NCI-H345 treated with DMSO at 0.1 percent for 48 hours (cell line): ENCODE measurements around the gene CTTNBP2NL.
"Not testable (repeated sequence)": the region's sequence is repeated elsewhere in the genome, so short reads cannot be mapped to it uniquely, and the experiment has no call there.

Experiments used
- DNase-seq: peaks from one replicate; lab custom pipeline; 2025; ENCODE audit not compliant: unreplicated experiment; lab: John Stamatoyannopoulos, UW

The CTTNBP2NL gene

DNA sequence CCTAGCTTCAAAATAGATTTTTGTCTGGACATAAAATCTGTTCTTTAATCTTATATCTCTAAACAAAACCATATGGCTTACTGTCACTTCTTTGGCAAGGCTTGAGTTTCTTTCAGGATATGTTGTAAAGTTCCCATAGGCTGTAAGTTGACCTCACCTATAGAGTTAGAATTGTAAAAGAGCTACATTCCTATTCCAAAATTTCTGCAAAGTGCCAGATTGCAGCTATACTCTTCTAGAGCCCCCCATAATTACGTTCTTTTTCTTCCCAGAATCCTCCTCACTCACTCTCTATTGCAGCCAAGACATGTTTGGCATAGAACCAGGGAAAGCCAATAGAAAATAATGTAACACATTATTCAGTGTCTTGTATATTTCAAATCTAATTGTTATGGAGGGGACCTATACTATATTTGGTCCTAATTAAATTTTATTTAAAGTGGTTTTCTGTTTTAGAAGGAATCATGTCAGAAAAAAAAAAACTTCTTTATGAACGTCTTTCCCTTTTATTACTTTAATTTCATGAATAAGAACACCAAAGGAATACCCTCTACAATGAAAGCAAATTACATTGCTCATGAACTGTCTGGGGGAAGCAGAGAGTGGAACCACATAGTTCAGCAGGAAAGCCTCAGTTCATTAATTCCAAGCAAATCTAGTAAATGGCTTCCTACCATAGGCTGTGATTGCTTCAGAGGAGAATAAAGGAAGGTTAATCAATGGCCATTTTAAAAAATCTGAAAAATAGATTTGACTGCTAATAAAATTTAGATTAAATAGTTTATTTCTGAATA lies 22.3 kb downstream of the CTTNBP2NL start:
- DNase-seq = no peak

GRCh38 chr1:112423207-112423606 lies 27.2 kb downstream of the CTTNBP2NL start:
- no peak for DNase-seq

DNA sequence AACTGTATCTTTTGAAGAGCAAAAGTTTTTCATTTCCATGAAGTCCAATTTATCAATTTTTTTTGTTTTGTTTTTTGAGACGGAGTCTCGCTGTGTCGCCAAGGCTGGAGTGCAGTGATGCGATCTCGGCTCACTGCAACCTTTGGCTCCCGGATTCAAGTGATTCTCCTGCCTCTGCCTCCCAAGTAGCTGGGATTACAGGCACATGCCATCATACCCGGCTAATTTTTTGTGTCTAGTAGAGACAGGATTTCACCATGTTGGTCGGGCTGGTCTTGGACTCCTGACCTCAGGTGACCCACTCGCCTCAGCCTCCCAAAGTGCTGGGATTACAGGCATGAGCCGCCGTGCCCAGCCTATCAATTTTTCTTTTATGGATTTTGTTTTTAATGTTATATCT lies 27.7 kb downstream of the CTTNBP2NL start:
- DNase-seq = not testable (repeated sequence)

- no peak for DNase-seq
Observed at GRCh38 chr1:112429749-112430148, 33.7 kb downstream of the CTTNBP2NL start.

DNA sequence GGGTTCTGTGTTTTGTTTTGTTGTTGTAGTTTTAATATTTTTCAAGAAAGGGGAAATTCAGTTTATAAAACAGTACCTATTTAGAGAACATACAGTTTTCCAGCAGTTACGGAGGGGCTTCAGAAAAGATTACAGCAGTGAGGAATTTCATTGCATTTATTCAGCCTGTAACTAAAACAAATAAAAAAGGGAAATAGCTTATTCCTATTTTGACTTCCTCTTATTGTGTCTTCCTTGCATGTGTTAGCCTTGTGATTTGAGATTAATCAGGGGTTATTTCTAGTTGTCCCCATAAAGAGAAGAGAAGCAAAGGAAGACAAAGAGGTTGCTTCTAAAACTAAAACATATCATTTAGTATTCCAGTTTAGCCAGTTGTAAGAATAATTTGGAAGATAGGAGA lies 35.0 kb downstream of the CTTNBP2NL start:
- no peak for DNase-seq

GRCh38 chr1:112435448-112435847 lies 39.4 kb downstream of the CTTNBP2NL start:
- DNase-seq = no peak

DNA sequence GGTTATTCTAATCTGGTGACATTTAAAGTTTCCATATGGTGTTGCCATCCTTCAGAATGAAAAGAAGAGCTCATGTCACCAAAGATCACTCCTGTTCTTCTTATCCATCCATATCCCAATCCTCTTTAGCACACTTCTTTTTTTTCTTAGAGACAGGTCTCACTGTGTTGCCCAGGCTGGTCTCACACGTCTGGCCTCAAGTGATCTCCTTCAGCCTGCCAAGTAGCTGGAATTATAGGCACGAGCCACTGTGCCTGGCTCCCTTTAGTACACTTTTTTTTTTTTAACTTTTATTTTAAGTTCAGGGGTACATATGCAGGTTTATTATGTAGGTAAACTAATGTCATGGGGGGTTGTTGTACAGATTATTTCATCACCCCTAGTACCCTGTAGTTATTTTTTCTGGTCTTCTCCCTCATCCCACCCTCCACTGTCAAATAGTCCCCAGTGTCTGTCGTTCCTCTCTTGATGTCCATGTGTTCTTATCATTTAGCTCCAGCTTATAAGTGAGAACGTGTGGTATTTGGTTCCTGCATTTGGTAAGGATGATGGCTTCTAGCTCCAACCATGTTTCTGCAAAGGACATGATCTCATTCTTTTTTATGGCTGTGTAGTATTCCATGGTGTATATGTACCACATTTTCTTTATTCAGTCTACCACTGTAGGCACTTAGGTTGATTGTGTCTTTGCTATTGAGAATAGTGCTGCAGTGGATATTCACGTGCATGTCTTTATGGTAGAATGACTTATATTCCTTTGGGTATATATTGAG lies 40.6 kb downstream of the CTTNBP2NL start:
- no peak for DNase-seq

- DNase-seq = not testable (repeated sequence)
Observed at GRCh38 chr1:112438156-112438555, 42.1 kb downstream of the CTTNBP2NL start.

- DNase-seq = no peak
Observed at GRCh38 chr1:112439592-112439991, 43.6 kb downstream of the CTTNBP2NL start.

DNA sequence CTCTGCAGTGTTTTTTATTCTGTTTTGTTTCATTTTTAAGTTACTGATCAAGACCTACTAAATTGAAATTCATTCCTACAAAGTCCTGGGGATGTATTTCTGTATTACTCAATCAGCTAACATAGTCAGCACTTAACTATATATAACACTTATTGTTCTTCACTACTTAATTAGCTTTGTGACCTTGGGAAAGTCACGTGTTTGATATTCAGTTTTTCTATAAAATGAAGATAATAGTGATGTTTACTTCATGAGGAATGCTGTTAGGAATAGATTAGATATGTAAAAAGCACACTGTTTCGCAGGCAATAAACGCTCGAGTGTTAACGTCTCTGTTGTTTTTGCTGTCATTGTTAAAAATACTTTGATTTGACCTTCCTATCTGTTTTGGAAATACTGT lies 44.6 kb downstream of the CTTNBP2NL start:
- no peak for DNase-seq

DNA sequence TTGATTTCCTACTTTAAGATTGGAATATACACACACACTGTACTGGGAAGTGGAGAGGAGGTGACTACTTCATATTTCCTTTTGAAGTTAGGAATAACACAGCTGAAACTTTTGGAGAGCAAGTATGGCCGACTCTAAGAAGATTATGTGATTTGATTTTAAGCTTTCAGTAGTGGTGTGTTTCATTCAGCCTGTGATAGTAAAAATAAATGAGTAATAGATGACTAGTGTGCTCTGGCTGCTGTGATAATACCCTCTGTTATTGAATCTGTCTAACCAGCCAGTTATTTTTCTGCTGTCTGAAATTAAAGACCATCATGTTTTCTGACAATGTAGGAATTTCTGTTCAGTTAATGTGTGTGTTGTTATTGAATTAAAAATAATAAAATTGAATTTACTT lies 48.3 kb downstream of the CTTNBP2NL start:
- DNase-seq = no peak

DNA sequence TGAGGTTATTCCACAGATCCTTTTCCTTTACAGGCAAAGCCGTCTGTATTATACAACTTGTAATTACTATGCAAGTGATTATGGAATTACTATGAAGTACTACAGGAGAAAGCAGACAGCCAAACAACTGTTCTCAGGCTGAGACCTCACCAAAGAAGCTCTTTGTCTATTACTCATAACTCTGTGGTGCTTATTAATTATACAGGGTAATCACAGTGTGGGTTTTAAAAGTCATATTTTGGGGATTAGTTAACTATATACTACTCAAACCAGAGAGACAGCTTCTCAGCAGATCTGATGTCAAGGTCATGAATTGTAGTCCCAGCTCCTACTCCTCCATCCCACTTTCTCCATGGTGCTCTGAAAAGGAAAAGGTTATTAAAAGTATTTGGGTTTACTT lies 49.6 kb downstream of the CTTNBP2NL start:
- no peak for DNase-seq

- DNase-seq = no peak
Observed at GRCh38 chr1:112446411-112446810, 50.4 kb downstream of the CTTNBP2NL start.

DNA sequence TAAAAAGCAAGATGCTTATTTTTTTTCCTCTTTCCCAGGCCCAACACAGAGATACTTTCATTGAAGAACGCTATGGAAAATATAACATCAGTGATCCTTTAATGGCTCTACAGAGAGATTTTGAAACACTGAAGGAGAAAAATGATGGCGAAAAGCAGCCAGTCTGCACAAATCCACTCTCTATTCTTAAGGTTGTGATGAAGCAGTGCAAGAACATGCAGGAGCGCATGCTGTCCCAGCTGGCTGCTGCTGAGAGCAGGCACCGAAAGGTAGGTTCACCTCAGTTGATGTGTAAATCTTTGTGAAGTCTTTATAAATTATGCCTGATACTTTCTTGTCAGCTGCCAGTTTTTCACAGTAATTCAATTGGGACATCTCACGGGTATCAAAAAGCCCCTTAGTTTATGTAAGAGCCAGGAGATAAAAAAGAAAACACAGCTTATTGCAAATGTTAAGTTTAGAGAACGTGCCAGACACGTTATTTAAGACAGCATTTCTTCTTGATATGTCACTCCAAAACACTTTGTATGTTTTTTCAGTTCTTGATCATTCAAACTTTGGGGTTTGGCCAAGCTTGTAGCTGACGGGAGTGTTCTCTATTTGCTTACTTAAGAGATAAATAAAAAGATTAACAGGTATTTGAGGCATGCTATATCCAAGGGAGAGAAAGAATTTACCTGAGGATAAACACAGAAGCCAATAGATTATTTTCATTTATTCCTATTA lies 53.1 kb downstream of the CTTNBP2NL start:
- DNase-seq = no peak

DNA sequence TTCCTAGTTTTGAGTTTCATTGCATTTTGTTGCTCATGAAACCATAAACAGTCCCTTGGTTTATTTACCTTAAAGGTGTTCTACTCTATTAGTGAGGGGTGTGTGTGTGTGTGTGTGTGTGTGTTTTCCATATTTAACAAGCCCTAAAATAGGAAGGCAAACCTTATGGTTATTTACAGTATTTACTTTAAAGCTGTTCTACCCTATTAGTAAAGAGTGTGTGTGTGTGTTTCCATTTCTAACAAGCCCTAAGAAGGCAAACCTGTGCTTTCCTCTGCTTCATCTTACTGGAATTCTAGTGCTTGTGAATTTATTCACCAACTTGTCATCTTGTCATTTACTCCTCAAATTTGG lies 53.6 kb downstream of the CTTNBP2NL start:
- DNase-seq = no peak

DNA sequence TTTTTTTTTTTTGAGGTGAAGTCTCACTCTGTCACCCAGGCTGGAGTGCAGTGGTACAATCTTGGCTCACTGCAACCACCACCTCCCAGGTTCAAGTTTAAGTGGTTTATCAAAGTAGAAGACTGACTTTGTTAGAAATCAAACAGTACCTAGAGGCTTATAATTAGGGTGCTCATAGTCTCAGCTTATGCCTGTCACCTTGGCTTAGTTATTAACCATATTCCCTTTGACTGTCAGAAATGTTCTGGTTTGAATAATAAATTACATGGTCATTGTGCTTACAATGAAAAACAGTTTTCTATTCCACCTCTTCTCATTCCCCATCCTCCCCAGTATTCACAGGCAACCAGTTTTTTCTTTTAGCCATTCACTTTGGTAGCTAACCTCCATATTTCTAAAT lies 54.8 kb downstream of the CTTNBP2NL start:
- DNase-seq = no peak

GRCh38 chr1:112451301-112451700 lies 55.3 kb downstream of the CTTNBP2NL start:
- not testable (repeated sequence) for DNase-seq

DNA sequence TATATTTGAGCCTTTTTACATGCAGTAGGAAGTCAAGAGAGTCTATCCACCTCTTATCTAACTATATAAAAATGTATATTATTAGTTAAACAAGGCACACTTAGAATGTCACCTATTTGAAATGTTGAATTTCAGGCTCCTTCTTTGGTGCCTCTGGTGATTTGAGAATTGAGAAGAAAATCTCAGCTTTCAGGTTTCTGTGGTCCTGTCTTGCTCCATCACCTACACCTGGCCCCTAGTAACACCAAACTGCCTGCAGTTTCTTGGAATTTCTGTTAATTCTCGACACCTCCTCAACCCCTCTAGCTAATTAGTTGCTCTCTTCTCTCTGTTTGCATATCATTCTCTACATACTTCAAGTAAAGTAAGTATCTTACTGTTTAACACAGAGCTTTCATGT lies 57.9 kb downstream of the CTTNBP2NL start:
- DNase-seq = no peak

DNA sequence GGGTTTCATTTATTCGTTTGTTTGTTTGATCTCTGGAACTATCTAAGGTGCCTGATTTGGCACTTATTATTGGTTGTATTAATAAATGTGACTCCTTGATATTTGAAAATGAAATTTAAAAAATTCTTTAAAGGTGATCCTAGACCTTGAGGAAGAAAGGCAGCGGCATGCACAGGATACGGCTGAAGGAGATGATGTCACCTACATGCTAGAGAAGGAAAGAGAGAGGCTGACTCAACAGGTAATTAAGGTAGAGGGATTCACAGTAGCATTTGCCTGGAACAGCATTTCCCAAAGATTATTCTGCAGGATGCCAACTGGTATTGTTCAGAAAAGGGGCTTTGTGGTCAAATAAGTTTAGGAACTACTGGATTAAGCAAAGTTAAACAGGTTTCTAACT lies 58.3 kb downstream of the CTTNBP2NL start:
- DNase-seq = no peak

GRCh38 chr1:112457241-112457640 lies 61.2 kb downstream of the CTTNBP2NL start:
- no peak for DNase-seq

DNA sequence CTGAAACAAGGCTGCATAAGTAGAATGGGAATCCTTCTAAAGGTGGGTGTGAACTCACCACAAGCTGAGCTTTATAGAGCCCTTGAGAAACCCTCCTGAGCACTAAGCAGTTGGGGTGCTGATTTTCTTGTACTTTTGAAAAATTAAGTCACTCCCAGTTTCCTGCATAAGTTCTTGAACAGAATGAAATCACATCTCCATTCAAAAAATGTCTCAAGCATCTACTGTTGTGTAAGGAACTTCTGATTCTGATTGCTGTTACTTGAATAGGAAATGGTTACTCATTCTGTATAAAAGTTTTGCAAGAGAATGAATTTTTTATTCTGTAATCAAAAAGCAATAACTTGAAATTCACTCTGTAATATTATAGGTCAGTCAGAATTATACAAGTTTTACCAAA lies 61.9 kb downstream of the CTTNBP2NL start:
- no peak for DNase-seq

GRCh38 chr1:112458756-112459155 lies 62.7 kb downstream of the CTTNBP2NL start:
- DNase-seq = no peak
